Naive thymus-derived CD8-positive, alpha-beta T cell (primary cell): Measurements from ENCODE around the gene OR13C5. TPM values are rescaled to one million over a fixed set of nuclear protein-coding genes. Genes with fewer than 3 reads are reported as not detected.

ENCODE experiments used
- polyA plus RNA-seq, 3 donors: library from polyadenylated mRNA; unstranded; fragments of 300-500 nt; fragmentation: Illumina TruSeq; gene quantifications; one replicate each; pipeline ENCODE4 v1.2.3, GENCODE V29; 2021
- total RNA-seq, 8 experiments: library from RNA in 2 of 8; stranded (reverse) in 2 of 8; gene quantifications; one replicate each; pipeline ENCODE4 v1.2.3 and lab custom pipeline; 2021 to 2026

Gene OR13C5
- total and polyA plus RNA-seq, 5 experiments from 2014 or later, result not detected

Other genes with a start within 250 kb of the OR13C5 start
- not detected for gene OR13F1, start 95.2 kb downstream of the OR13C5 start, total RNA-seq
- not detected for gene OR13F1, start 95.2 kb downstream of the OR13C5 start, polyA plus RNA-seq
- gene OR13C4, start 72.2 kb downstream of the OR13C5 start, total RNA-seq, result not detected
- gene OR13C4, start 72.2 kb downstream of the OR13C5 start, polyA plus RNA-seq, result not detected
- gene OR13C3, start 62.6 kb downstream of the OR13C5 start, total RNA-seq, result not detected
- not detected for gene OR13C3, start 62.6 kb downstream of the OR13C5 start, polyA plus RNA-seq
- not detected for gene OR13C8, start 30.2 kb downstream of the OR13C5 start, total RNA-seq
- not detected for gene OR13C8, start 30.2 kb downstream of the OR13C5 start, polyA plus RNA-seq
- gene OR13C2, start 6.2 kb upstream of the OR13C5 start, total RNA-seq, result not detected
- gene OR13C2, start 6.2 kb upstream of the OR13C5 start, polyA plus RNA-seq, result not detected
- gene OR13C9, start 18.8 kb upstream of the OR13C5 start, total RNA-seq, result not detected
- gene OR13C9, start 18.8 kb upstream of the OR13C5 start, polyA plus RNA-seq, result not detected
- gene OR13D1, start 95.1 kb upstream of the OR13C5 start, total RNA-seq, result not detected
- not detected for gene OR13D1, start 95.1 kb upstream of the OR13C5 start, polyA plus RNA-seq
- gene NIPSNAP3A, start 148.3 kb upstream of the OR13C5 start, total RNA-seq, result 10 to 100 TPM; 11.2 to 12.7 TPM
- 10 to 100 TPM; 15.6 to 17.8 (median 15.7) TPM for gene NIPSNAP3A, start 148.3 kb upstream of the OR13C5 start, polyA plus RNA-seq
- gene NIPSNAP3B, start 164.7 kb upstream of the OR13C5 start, total RNA-seq, result 1 to 10 TPM in 1 of 2 experiments, under 1 TPM in 1; 0.69 to 2.1 TPM
- 1 to 10 TPM in 2 of 3 donors, under 1 TPM in 1; 0.64 to 1.7 (median 1.5) TPM for gene NIPSNAP3B, start 164.7 kb upstream of the OR13C5 start, polyA plus RNA-seq